Loucy (cell line): ENCODE results near the gene NREP.

Source experiments
- EZH2phosphoT487 ChIP-seq: fragments of 200-600 bp; IDR thresholded peaks from 2 replicates; pipeline ENCODE4 v1.6.1; 2018; ENCODE audit warnings: antibody characterized with exemption, mild to moderate bottlenecking, moderate library complexity, borderline replicate concordance
- TF ChIP-seq, protein P1 (sequence below): fragments of 200-600 bp; sonication (generic); conservative IDR thresholded peaks from 2 replicates; pipeline ENCODE4 v1.5.1; 2014; ENCODE audit warnings: mild to moderate bottlenecking, antibody characterized with exemption, low read length

DNA sequence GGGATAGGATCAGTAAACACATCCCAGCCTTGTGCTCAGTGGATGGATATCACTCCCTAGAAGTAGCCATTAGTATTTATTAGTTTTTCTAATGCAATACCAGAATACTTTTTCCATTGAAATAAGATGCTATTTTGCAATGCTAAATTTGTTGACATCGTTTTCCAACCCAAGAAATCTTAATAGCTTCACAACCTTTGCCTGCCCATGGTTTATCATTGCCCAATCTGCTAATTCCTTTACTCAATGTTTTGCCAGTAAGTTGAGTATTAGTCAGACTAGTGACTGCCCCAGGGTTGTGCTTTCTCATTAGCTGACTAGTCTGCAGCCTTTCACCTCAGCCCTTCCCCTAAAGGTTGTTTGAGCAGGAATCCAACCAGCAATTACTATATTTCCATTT lies 62.9 kb downstream of the NREP start:
- TF ChIP-seq, protein P1, sequence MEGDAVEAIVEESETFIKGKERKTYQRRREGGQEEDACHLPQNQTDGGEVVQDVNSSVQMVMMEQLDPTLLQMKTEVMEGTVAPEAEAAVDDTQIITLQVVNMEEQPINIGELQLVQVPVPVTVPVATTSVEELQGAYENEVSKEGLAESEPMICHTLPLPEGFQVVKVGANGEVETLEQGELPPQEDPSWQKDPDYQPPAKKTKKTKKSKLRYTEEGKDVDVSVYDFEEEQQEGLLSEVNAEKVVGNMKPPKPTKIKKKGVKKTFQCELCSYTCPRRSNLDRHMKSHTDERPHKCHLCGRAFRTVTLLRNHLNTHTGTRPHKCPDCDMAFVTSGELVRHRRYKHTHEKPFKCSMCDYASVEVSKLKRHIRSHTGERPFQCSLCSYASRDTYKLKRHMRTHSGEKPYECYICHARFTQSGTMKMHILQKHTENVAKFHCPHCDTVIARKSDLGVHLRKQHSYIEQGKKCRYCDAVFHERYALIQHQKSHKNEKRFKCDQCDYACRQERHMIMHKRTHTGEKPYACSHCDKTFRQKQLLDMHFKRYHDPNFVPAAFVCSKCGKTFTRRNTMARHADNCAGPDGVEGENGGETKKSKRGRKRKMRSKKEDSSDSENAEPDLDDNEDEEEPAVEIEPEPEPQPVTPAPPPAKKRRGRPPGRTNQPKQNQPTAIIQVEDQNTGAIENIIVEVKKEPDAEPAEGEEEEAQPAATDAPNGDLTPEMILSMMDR: no peak
- no peak for TF ChIP-seq EZH2phosphoT487
